BE2C (cell line): ENCODE data around the gene PGGHG.
"Not testable (repeated sequence)": the region's sequence is repeated elsewhere in the genome, so short reads cannot be mapped to it uniquely, and the experiment has no call there.

Experiments used
- DNase-seq: peaks from one replicate; pipeline ENCODE4 v3.0.0-alpha.2; 2020
- H3K27me3 ChIP-seq: fragments of 250-450 bp; sonication (Bioruptor Pico); 2 replicates; pipeline ENCODE4 v1.5.1; 2020; ENCODE audit warnings: mild to moderate bottlenecking
- H3K36me3 ChIP-seq: fragments of 250-450 bp; sonication (Bioruptor Pico); 2 replicates; pipeline ENCODE4 v1.5.1; 2020; ENCODE audit warnings: mild to moderate bottlenecking
- H3K4me1 ChIP-seq: fragments of 250-450 bp; sonication (Bioruptor Pico); 2 replicates; pipeline ENCODE4 v1.5.1; 2020
- H3K4me3 ChIP-seq: 2 replicates; pipeline ENCODE4 v1.5.1; 2011; ENCODE audit warnings: low read depth, low read length
- H3K9me3 ChIP-seq: fragments of 250-450 bp; sonication (Bioruptor Pico); 2 replicates; pipeline ENCODE4 v1.5.1; 2020
- TF ChIP-seq, protein P1 (sequence below): IDR thresholded peaks from 2 replicates; pipeline ENCODE4 v1.5.1; 2012; ENCODE audit warnings: mild to moderate bottlenecking, low read depth, low read length

Gene PGGHG

DNA sequence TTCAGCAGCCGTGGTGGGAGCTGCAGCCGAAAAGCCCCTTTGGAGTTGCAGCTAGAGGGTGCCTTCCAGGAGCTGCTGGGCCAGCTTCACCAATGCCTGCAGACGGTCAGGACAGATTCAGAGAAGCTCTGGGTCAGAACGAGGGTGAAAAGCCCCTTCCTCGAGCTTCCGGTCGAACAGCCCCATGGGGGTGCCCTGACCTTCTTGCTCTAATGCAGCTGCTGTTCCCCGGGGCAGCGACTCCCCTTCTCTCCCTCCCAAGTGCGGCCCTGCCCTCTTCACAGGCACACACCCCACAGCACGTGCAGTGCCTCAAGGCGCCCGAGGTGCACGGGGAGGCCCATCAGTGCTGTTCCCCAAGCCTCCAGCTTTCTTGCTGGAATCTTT is 41.4 kb downstream of the PGGHG start:
- Histone ChIP-seq H3K9me3 (no peaks in the 10 kb centered on the region), H3K4me1 (no peaks in the 10 kb centered on the region), H3K27me3 (no peaks in the 10 kb centered on the region), H3K4me3 (no peak overlapping the region), H3K36me3 (no peaks in the 10 kb centered on the region)
- TF ChIP-seq, protein P1, sequence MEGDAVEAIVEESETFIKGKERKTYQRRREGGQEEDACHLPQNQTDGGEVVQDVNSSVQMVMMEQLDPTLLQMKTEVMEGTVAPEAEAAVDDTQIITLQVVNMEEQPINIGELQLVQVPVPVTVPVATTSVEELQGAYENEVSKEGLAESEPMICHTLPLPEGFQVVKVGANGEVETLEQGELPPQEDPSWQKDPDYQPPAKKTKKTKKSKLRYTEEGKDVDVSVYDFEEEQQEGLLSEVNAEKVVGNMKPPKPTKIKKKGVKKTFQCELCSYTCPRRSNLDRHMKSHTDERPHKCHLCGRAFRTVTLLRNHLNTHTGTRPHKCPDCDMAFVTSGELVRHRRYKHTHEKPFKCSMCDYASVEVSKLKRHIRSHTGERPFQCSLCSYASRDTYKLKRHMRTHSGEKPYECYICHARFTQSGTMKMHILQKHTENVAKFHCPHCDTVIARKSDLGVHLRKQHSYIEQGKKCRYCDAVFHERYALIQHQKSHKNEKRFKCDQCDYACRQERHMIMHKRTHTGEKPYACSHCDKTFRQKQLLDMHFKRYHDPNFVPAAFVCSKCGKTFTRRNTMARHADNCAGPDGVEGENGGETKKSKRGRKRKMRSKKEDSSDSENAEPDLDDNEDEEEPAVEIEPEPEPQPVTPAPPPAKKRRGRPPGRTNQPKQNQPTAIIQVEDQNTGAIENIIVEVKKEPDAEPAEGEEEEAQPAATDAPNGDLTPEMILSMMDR: no peak
- DNase-seq: no peak

DNA sequence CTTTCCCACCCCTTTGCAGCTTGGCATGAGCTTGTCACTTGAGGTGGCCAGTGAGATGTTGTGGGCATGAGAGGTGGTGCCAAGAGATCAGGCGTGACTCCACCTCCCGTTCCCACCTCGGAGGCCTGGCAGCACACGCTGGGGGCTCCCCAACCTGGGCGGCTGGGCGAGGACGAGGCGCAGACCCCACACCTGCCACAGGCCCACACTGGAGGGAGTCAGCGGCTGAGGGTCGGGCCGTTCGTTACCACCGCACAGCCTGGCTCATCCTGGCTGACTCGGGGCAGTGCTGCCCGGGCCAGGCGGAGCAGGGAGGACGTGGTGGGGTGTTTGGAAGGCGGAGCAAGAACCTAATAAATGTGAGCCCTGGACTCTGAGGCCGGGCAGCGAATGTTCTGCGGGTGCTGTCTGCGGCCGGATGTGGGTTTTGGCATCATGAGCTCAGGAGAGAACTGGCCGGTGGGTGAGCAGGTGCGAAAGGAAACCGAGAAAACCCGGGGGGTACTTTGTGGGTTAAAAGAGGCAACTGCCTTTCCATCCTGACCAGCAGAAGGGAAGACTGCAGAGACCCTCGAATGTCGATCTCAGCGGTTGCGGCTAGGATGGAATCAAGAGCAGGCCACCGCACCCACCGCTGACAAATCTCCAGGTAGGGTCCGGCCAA is 41.9 kb downstream of the PGGHG start:
- Histone ChIP-seq H3K4me3 (no peak overlapping the region), H3K4me1 (no peaks in the 10 kb centered on the region), H3K36me3 (no peaks in the 10 kb centered on the region), H3K27me3 (no peaks in the 10 kb centered on the region), H3K9me3 (no peaks in the 10 kb centered on the region)
- TF ChIP-seq, protein P1: no peak
- DNase-seq: no peak

DNA sequence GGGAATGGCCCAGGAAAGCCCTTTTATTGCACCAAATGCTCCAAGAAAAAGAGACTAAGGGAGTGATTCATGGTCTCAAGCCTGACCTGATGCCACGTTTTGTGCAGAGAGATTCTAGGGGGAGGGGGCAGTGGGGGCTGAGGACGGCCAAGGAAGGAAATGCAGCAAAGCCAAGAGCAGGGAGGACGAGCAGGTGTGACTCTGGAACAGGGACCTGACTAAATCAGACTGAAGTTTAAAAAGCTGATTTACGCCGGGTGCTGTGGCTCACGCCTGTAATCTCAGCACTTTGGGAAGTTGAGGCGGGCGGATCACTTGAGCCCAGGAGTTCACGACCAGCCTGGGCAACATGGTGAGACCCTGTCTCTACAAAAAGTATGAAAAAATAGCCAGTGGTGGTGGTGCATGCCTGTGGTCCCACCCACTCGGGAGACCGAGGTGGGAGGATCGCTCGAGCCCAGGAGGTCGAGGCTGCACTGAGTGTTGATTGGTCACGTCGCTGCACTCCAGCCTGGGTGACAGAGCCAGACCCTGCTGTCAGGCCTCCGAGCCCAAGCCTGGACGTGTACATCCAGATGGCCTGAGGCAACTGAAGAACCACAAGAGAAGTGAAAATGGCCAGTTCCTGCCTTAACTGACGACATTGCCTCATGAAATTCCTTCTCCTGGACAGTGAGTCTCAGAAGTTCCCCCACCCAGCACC is 42.6 kb downstream of the PGGHG start:
- TF ChIP-seq, protein P1: no peak
- no peak for DNase-seq
- Histone ChIP-seq H3K4me3 (no peak overlapping the region), H3K27me3 (no peaks in the 10 kb centered on the region), H3K9me3 (no peaks in the 10 kb centered on the region), H3K36me3 (no peaks in the 10 kb centered on the region), H3K4me1 (no peaks in the 10 kb centered on the region)

DNA sequence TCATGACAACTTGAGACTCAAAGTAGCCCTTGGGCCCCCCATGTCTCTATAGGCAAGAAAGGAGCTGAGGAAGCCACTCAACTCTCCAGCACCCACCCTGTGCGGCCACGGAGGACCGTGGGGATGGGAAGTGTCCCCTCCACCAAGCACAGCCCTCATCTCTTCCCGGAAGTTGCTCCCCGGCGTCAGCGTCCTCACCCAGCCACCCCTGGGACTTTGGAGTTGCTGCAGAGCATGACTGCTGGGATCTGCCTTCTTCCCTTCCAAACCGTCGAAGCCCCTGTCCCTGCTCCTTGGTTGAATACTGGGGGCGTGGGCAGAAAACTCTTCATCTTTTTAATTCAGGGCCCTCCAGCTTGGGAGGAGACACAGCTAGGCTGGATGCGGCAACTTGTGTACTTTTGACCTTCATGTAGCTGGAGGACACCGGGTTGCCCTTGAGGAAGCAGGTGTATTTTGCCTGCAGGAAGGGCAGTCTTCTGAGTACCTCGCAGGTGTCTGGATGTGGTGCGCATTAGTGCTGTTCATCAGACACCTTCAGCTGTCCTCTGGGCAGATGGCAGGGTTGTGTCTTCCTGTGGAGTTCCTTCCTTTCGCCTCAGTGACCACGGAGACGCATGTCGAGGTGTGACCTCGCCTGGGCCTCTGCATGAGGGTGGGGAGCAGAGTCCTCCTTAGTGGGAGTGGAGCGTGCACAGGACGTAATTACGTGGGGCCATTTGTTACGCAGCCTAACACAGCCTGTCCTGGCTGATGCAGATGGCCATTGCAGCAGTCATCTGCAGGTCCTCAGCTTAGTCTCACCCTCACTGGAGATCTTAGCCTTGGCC is 43.9 kb downstream of the PGGHG start:
- DNase-seq: no peak
- Histone ChIP-seq H3K9me3 (no peaks in the 10 kb centered on the region), H3K27me3 (no peaks in the 10 kb centered on the region), H3K36me3 (no peaks in the 10 kb centered on the region), H3K4me3 (no peak overlapping the region), H3K4me1 (no peaks in the 10 kb centered on the region)
- TF ChIP-seq, protein P1: no peak

DNA sequence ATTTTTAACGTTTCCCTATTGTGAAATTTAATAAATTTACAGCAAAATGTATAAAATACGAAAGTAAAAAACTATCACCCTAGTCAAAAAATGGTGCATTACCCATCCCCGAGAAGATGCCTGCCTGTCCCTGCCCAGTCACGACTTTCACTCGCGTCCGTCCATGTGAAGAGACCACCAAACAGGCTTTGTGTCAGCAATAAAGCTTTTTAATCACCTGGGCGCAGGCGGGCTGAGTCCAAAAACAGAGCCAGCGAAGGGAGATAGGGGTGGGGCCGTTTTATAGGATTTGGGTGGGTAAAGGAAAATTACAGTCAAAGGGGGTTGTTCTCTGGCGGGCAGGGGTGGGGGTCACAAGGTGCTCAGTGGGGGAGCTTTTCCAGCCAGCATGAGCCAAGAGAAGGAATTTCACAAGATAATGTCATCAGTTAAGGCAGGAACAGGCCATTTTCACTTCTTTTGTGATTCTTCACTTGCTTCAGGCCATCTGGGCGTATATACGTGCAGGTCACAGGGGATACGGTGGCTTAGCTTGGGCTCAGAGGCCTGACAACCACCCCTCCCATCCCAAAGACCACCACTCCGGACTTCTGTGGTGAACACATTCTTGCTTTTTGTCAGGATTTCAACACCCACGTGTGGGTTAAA is 44.8 kb downstream of the PGGHG start:
- DNase-seq, H3K4me3 ChIP-seq, H3K9me3 ChIP-seq, H3K27me3 ChIP-seq, H3K4me1 ChIP-seq, H3K36me3 ChIP-seq: not testable (repeated sequence)

DNA sequence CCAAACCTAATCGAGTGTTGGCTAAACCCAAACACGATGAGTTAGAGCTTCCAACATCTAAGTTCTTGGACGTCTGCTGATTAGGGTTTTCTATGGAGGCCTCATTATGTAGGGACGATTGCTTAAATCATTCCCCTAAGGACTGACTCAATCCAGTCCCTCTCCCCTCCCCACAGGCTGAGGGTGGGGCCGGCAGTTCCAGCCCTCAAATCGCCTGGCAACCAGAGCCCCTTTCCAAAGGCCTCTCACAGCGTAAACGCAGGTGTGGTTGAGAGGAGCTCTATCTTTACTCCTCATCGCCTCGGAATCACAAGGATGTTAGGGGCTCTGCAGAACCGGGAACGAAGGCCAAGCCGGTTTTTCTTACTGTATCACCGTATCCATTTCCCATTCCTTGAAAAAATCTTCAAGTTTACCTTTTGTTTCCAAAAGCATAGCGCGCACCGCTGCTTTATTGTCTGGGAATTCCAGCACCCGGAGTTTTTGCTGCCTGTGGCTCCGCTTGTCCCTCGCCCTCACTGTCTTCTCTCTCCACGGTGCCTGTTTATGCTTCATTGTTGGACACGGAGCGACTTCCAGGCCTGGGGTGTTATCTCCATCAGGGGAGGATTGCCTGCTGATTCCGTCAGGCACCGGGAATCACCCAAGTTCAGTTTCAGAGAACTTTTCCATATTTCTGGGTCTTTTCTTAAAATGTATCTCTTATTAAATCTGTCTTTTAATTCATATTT is 45.5 kb downstream of the PGGHG start:
- DNase-seq: no peak
- TF ChIP-seq, protein P1: no peak
- H3K36me3 ChIP-seq: no peaks in the 10 kb centered on the region
- no peak overlapping the region for H3K4me3 ChIP-seq
- no peaks in the 10 kb centered on the region for H3K9me3 ChIP-seq
- H3K4me1 ChIP-seq: no peaks in the 10 kb centered on the region
- no peaks in the 10 kb centered on the region for H3K27me3 ChIP-seq
